PC-3 (cell line): Measurements from ENCODE around the gene ADAMTS6.

Source experiments
- EZH2 ChIP-seq: fragments of 300-600 bp; sonication (generic); IDR thresholded peaks from one replicate; pipeline ENCODE4 v1.6.1; 2017; ENCODE audit warnings: antibody characterized with exemption, mild to moderate bottlenecking, low read length; ENCODE audit not compliant: unreplicated experiment
- EZH2phosphoT487 ChIP-seq: fragments of 300-600 bp; sonication (generic); IDR thresholded peaks from 2 replicates; pipeline ENCODE4 v1.6.1; 2018; ENCODE audit warnings: mild to moderate bottlenecking, antibody characterized with exemption, low read length, borderline replicate concordance
- TF ChIP-seq, protein P1 (sequence below): fragments of 300-600 bp; sonication (generic); conservative IDR thresholded peaks from 2 replicates; pipeline ENCODE4 v1.5.1; 2017; ENCODE audit warnings: antibody characterized with exemption, low read depth, mild to moderate bottlenecking, low read length

DNA sequence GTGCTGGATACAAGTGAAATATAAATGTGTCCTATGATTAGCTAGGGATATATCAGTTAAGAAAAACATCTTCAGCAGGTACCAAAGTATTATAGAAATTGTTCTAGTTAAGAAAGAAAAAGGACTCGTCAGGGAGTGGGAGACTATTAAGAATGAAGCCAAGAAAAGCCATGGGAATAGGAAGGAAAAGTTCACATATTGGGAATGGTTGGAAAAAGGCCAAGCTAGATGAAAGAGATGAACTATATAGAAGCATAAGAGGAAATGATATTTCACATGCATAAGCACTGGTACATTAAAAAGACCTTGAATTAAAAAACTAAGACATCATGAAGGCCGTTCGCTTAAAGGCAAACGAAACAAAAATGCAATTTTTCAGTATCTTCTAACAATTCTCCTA, 237.7 kb downstream of the ADAMTS6 start:
- TF ChIP-seq, protein P1, sequence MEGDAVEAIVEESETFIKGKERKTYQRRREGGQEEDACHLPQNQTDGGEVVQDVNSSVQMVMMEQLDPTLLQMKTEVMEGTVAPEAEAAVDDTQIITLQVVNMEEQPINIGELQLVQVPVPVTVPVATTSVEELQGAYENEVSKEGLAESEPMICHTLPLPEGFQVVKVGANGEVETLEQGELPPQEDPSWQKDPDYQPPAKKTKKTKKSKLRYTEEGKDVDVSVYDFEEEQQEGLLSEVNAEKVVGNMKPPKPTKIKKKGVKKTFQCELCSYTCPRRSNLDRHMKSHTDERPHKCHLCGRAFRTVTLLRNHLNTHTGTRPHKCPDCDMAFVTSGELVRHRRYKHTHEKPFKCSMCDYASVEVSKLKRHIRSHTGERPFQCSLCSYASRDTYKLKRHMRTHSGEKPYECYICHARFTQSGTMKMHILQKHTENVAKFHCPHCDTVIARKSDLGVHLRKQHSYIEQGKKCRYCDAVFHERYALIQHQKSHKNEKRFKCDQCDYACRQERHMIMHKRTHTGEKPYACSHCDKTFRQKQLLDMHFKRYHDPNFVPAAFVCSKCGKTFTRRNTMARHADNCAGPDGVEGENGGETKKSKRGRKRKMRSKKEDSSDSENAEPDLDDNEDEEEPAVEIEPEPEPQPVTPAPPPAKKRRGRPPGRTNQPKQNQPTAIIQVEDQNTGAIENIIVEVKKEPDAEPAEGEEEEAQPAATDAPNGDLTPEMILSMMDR: no peak
- TF ChIP-seq EZH2phosphoT487 (no peak), EZH2 (no peak)
